Activated CD4-positive, alpha-beta T cell treated with anti-CD3 and anti-CD28 coated beads, Interleukin-10, Interleukin-2, amounts not matched to agents 100 ng/mL and 50 ng/mL, durations not matched to agents 16 hours and 8 hours (primary cell): ENCODE data around the gene SNX15.

Experiments used
- DNase-seq: peaks from one replicate; pipeline ENCODE4 v3.0.0-alpha.2; 2020

Gene SNX15

GRCh38 chr11:65086809-65087208 is 59.6 kb downstream of the SNX15 start:
- DNase-seq, result no peak

- DNase-seq, result no peak
Observed at GRCh38 chr11:65087216-65087615, 60.0 kb downstream of the SNX15 start.

- no peak for DNase-seq
Observed at GRCh38 chr11:65087827-65088226, 60.6 kb downstream of the SNX15 start.

GRCh38 chr11:65089621-65090020 is 62.4 kb downstream of the SNX15 start:
- DNase-seq, result no peak
